Adrenal gland (tissue), 19 donors: ENCODE measurements around the gene PPP1CC. TPM values are rescaled to one million over a fixed set of nuclear protein-coding genes. Genes with fewer than 3 reads are reported as not detected.

Experiments used
- DNase-seq, 7 donors: peaks; one replicate each; pipeline ENCODE4 v3.0.0-alpha.2; 2019 to 2020
- H3K27ac ChIP-seq, 5 donors: fragments of 200-600 bp; sonication (generic) in 4 of 5; 1 replicate in 3 of 5; 2 replicates in 2 of 5; pipeline versions ENCODE4 v1.5.1 to v1.8.0; 2016 to 2020; ENCODE audit warnings: mild to moderate bottlenecking in 1 of 5
- H3K27me3 ChIP-seq: fragments of 200-600 bp; 2 replicates; pipeline ENCODE4 v1.8.0; 2021
- H3K36me3 ChIP-seq, 2 donors: fragments of 200-600 bp; replicated peaks in 1 of 2; 1 replicate in 1 of 2; 2 replicates in 1 of 2; pipeline versions ENCODE4 v1.5.1 to v1.8.0; 2018 to 2022
- H3K4me1 ChIP-seq, 2 donors: fragments of 200-600 bp; replicated peaks in 1 of 2; 1 replicate in 1 of 2; 2 replicates in 1 of 2; pipeline versions ENCODE4 v1.5.1 to v1.8.0; 2018 to 2021
- H3K4me3 ChIP-seq, 4 donors: fragments of 200-600 bp; sonication (generic) in 3 of 4; one replicate each; pipeline ENCODE4 v1.5.1; 2016 to 2018
- H3K9me3 ChIP-seq, 3 donors: fragments of 200-600 bp; sonication (generic) in 1 of 3; replicated peaks in 1 of 3; 1 replicate in 2 of 3; 2 replicates in 1 of 3; pipeline versions ENCODE4 v1.5.1 to v1.8.0; 2016 to 2021
- POLR2A ChIP-seq, 2 donors: fragments of 450-650 bp; IDR thresholded peaks; one replicate each; pipeline ENCODE4 v1.6.1; 2017; ENCODE audit warnings: antibody characterized with exemption in 2 of 2, mild to moderate bottlenecking in 2 of 2, moderate library complexity in 1 of 2
- WGBS, 4 donors: extraction: QIAGEN DNeasy Blood & Tissue Kit in 2 of 4; methylation state at CpG; one replicate each; pipeline versions ENCODE4 v1.1.5 to v1.1.7; 2013 to 2017; 5-methylcytosine and 5-hydroxymethylcytosine counted together
- intact Hi-C, 2 donors: fragments of 100-400 bp; cut with DNase I; formaldehyde crosslinking; loops; one replicate each; pipeline versions ENCODE4 v1.14.1 to v1.15.0; 2022 to 2023
- long read RNA-seq, 10 donors: library from polyadenylated mRNA in 3 of 10; unstranded in 2 of 10; stranded (forward) in 1 of 10; transcript quantifications; one replicate each; pipeline ENCODE4 v2.0.0 and lab custom pipeline, GENCODE V29; 2021 to 2026
- polyA plus RNA-seq, 3 donors: library from polyadenylated mRNA; stranded (reverse); fragments of 200-250 nt in 2 of 3; fragments of 350-450 nt in 1 of 3; fragmentation: Illumina TruSeq in 1 of 3; extraction: RNeasy Lipid Tissue Mini Kit (QIAGEN cat#74804) in 1 of 3; gene quantifications; one replicate each; pipeline ENCODE4 v1.2.3, GENCODE V29; 2013 to 2014
- total RNA-seq, 9 donors: library from RNA; depleted of rRNA in 4 of 9; stranded (reverse); fragments of >200 nt in 4 of 9; fragments of 120-200 nt in 1 of 9; fragmentation: NEBNext Ultra II Directional in 1 of 9; extraction: Animal tissue kit (Norgen Biotek cat#: 25700) in 1 of 9; gene quantifications; one replicate each; pipeline versions ENCODE4 v1.1.0 to v1.2.4, GENCODE V29; 2013 to 2023
- TF ChIP-seq, protein P1 (sequence below), 6 experiments: fragments of 450-650 bp in 4 of 6; fragments of 200-600 bp in 2 of 6; sonication (generic) in 1 of 6; IDR thresholded peaks; 1 replicate in 5 of 6; 2 replicates in 1 of 6; pipeline versions ENCODE4 v1.5.1 to v1.8.0; 2016 to 2021; ENCODE audit warnings: antibody characterized with exemption in 6 of 6, mild to moderate bottlenecking in 2 of 6, moderate library complexity in 1 of 6
- donor health status: healthy with polysubstance abuse.
- donor health status: Bipolar disorder and iron deficiency.
- donor health status: DM: yes; HTN: yes; CAD: no.
- donor health status: DM: no; HTN: no; CAD: no.
- donor health status: DM: no; HTN: no; CAD: no.
- donor health status: DM: yes; HTN: yes; CAD: no.

The PPP1CC gene
- total RNA-seq: 100 to 1,000 TPM in 8 of 9 donors, 10 to 100 TPM in 1; 98.8 to 170 (median 141) TPM
- 100 to 1,000 TPM in 1 of 3 donors, 10 to 100 TPM in 2; 53.7 to 182 (median 58.0) TPM for polyA plus RNA-seq
- long read RNA-seq, donor 1, transcript PPP1CC-201 (7 exons, 2,559 nt): major isoform, 38 of 95 reads
- long read RNA-seq, donor 1, transcript PPP1CC-203 (2 exons, 1,133 nt): minor isoform, 13 of 95 reads
- long read RNA-seq, donor 1, transcript PPP1CC-211 (3 exons, 582 nt): minor isoform, 7 of 95 reads
- long read RNA-seq, donor 1, partial matches to known transcripts: 33 of 95 reads
- long read RNA-seq, donor 1, other reads (novel, unspliced or antisense): 0 of 95 reads
- long read RNA-seq, donor 2, transcript PPP1CC-211 (3 exons, 582 nt): minor isoform, 6 of 57 reads
- long read RNA-seq, donor 2, transcript PPP1CC-201 (7 exons, 2,559 nt): major isoform, 27 of 57 reads
- long read RNA-seq, donor 2, partial matches to known transcripts: 18 of 57 reads
- long read RNA-seq, donor 2, other reads (novel, unspliced or antisense): 0 of 57 reads
- long read RNA-seq, donor 3, transcript PPP1CC-201 (7 exons, 2,559 nt): major isoform, 24 of 35 reads
- long read RNA-seq, donor 3, partial matches to known transcripts: 6 of 35 reads
- long read RNA-seq, donor 3, other reads (novel, unspliced or antisense): 0 of 35 reads
- long read RNA-seq, donor 4, transcript PPP1CC-201 (7 exons, 2,559 nt): major isoform, 50 of 63 reads
- long read RNA-seq, donor 4, partial matches to known transcripts: 3 of 63 reads
- long read RNA-seq, donor 4, other reads (novel, unspliced or antisense): 6 of 63 reads
- long read RNA-seq, donor 5, transcript PPP1CC-208 (5 exons, 1,581 nt): minor isoform, 6 of 210 reads
- long read RNA-seq, donor 5, transcript PPP1CC-201 (7 exons, 2,559 nt): major isoform, 179 of 210 reads
- long read RNA-seq, donor 5, transcript PPP1CC-206 (6 exons, 1,882 nt): minor isoform, 5 of 210 reads
- long read RNA-seq, donor 5, partial matches to known transcripts: 4 of 210 reads
- long read RNA-seq, donor 5, other reads (novel, unspliced or antisense): 13 of 210 reads
- long read RNA-seq, donor 6, transcript PPP1CC-201 (7 exons, 2,559 nt): major isoform, 14 of 20 reads
- long read RNA-seq, donor 6, partial matches to known transcripts: 0 of 20 reads
- long read RNA-seq, donor 6, other reads (novel, unspliced or antisense): 5 of 20 reads
- long read RNA-seq, donor 7, transcript PPP1CC-203 (2 exons, 1,133 nt): minor isoform, 5 of 37 reads
- long read RNA-seq, donor 7, transcript PPP1CC-201 (7 exons, 2,559 nt): major isoform, 16 of 37 reads
- long read RNA-seq, donor 7, partial matches to known transcripts: 7 of 37 reads
- long read RNA-seq, donor 7, other reads (novel, unspliced or antisense): 0 of 37 reads
- long read RNA-seq, donor 8, transcript PPP1CC-201 (7 exons, 2,559 nt): major isoform, 52 of 154 reads
- long read RNA-seq, donor 8, transcript PPP1CC-211 (3 exons, 582 nt): minor isoform, 8 of 154 reads
- long read RNA-seq, donor 8, transcript PPP1CC-203 (2 exons, 1,133 nt): minor isoform, 6 of 154 reads
- long read RNA-seq, donor 8, partial matches to known transcripts: 82 of 154 reads
- long read RNA-seq, donor 8, other reads (novel, unspliced or antisense): 0 of 154 reads
- long read RNA-seq, donor 9, transcript PPP1CC-201 (7 exons, 2,559 nt): major isoform, 26 of 42 reads
- long read RNA-seq, donor 9, partial matches to known transcripts: 5 of 42 reads
- long read RNA-seq, donor 9, other reads (novel, unspliced or antisense): 0 of 42 reads
- long read RNA-seq, donor 10, transcript PPP1CC-201 (7 exons, 2,559 nt): major isoform, 21 of 43 reads
- long read RNA-seq, donor 10, transcript PPP1CC-211 (3 exons, 582 nt): minor isoform, 5 of 43 reads
- long read RNA-seq, donor 10, partial matches to known transcripts: 14 of 43 reads
- long read RNA-seq, donor 10, other reads (novel, unspliced or antisense): 0 of 43 reads

DNA sequence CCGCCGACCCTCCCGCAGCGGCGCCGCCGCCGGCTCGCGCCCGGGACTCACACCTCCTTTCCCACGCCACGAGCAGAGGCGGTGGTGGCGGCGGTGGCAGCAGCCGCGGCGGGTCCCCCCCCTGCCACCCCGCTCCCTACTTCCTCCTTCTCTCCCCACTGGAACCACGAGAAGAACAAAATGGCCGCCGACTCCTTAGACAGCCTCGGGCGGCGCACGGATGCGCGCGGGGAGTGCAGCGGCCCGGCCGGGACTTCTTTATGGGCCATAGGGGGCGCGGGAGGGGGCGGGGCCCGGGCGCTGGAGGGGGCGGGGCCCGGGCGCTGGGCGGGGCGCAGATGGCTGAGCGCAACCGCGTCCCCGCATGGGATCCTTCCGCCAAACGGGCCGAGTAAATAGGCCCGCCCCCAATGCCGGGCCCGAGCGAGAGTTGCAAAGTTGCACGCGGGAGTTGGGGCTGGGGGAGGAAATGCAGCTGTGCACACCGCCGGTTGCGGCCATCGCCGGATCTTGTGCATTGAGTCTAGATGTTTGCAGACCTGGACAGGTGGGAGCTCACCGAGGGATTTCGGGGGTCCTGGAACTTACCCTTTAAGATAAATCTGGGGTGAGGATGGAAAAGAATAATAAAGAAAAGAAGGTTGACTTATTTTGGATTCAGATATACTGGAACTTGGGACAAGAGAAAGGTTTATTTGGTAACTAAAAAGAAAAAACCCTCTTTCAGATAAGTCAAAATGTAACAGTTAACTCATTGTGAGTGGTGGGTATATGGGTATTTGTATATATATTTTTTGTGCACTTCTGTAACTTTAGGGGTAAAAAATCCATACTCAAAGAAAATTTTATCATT lies at the start of gene PPP1CC:
TSS of gene PPP1CC (minus strand) at position 174 of the 853 bp plus-strand sequence. CDS start 184 bp downstream, outside the sequence.
- Histone ChIP-seq H3K27me3 (no peaks in the 10 kb centered on the region), H3K4me1 (peaks cover 37 to 51% of the 10 kb centered on the region in 2 donors), H3K4me3 (peak within 1 kb of the TSS; percentile 69 to 99 (median 80)), H3K36me3 (no peaks in the 10 kb centered on the region), H3K9me3 (no peaks in the 10 kb centered on the region), H3K27ac (peak within 1 kb of the TSS in 4 of 5 donors; percentile 83 to 93 (median 89))
- DNase-seq: peak; percentile 93 to 97 (median 94)
- 1 to 4% (median 1%) methylated on average over 14 to 63 of the region's 63 CpGs for WGBS, 4 donors
- intact Hi-C loops: no loop called here
- TF ChIP-seq, protein P1, sequence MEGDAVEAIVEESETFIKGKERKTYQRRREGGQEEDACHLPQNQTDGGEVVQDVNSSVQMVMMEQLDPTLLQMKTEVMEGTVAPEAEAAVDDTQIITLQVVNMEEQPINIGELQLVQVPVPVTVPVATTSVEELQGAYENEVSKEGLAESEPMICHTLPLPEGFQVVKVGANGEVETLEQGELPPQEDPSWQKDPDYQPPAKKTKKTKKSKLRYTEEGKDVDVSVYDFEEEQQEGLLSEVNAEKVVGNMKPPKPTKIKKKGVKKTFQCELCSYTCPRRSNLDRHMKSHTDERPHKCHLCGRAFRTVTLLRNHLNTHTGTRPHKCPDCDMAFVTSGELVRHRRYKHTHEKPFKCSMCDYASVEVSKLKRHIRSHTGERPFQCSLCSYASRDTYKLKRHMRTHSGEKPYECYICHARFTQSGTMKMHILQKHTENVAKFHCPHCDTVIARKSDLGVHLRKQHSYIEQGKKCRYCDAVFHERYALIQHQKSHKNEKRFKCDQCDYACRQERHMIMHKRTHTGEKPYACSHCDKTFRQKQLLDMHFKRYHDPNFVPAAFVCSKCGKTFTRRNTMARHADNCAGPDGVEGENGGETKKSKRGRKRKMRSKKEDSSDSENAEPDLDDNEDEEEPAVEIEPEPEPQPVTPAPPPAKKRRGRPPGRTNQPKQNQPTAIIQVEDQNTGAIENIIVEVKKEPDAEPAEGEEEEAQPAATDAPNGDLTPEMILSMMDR (IDR thresholded peaks at IDR 0.05): peak in 3 of 6 experiments; percentile 1 to 13 (median 12)
- peak; percentile 63 to 85 for TF ChIP-seq POLR2A (IDR thresholded peaks at IDR 0.05)

DNA sequence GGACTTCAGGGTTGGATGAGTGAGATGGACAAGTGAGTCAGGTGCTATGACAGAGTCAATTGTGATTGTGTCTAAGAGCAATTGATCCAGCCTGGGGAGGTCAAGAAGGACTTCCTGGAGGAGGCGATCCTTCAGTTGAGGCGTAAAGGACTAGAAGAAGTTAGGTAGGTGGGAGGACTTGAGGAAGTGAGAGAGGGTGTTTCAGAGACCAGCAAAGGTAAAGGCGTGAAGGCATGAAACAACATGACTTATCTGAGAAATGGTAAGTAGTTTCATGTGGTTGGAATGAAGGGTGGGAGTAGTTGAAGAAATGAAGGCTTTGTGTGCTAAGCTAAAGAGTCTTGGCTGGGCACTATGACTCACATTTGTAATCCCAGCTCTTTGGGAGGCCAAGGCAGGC lies 48.9 kb upstream of the PPP1CC start:
- intact Hi-C loops: no loop called here
- Histone ChIP-seq H3K9me3 (no peaks in the 10 kb centered on the region), H3K27me3 (no peaks in the 10 kb centered on the region), H3K36me3 (no peaks in the 10 kb centered on the region), H3K27ac (no peak overlapping the region), H3K4me1 (no peaks in the 10 kb centered on the region), H3K4me3 (no peak overlapping the region)
- no peak for DNase-seq
- no peak for TF ChIP-seq POLR2A (IDR thresholded peaks at IDR 0.05)
- TF ChIP-seq, protein P1 (IDR thresholded peaks at IDR 0.05): no peak
- WGBS, 4 donors: 92 to 96% (median 93%) methylated on average over 3 of the region's 3 CpGs

DNA sequence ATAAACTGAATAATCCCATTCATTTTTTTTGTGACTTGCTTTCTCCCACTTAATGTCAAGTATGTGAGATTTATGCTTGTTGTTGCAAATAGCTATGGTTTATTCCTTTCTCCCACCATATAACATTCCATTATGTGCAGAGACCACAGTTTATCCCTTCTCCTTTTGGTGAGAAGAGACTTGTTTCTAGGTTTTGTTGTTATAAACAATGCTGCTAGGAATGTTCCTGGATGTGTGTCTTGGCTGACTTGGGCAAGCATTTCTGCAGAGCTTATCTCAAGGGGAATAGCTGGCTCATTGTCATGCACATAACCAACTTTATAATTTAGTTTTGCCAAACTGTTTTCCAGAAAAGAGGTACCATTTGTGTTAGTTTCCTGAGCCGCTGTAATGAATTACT lies 47.6 kb upstream of the PPP1CC start:
- Histone ChIP-seq H3K27ac (no peak overlapping the region), H3K36me3 (no peaks in the 10 kb centered on the region), H3K4me1 (no peaks in the 10 kb centered on the region), H3K27me3 (no peaks in the 10 kb centered on the region), H3K9me3 (no peaks in the 10 kb centered on the region), H3K4me3 (no peak overlapping the region)
- intact Hi-C loops: no loop called here
- no peak for TF ChIP-seq POLR2A (IDR thresholded peaks at IDR 0.05)
- TF ChIP-seq, protein P1 (IDR thresholded peaks at IDR 0.05): no peak
- WGBS, 4 donors: 58 to 88% (median 69%) methylated on average over 1 of the region's 1 CpG
- no peak for DNase-seq
